Aorta (tissue), 5 donors: ENCODE data around the gene NHSL2. TPM values are rescaled to one million over a fixed set of nuclear protein-coding genes. Genes with fewer than 3 reads are reported as not detected.

Experiments used
- ATAC-seq: fragments of 200-7000 bp; cut with Tn5 transposase; one replicate; pipeline ENCODE4 v1.9.1; 2022; ENCODE audit warnings: moderate library complexity; ENCODE audit not compliant: low FRiP score
- DNase-seq, 2 donors: peaks; one replicate each; pipeline ENCODE4 v3.0.0-alpha.2; 2020
- H3K27ac ChIP-seq, 2 donors: one replicate each; pipeline ENCODE4 v1.5.1; 2013; ENCODE audit warnings: low read length in 2 of 2, mild to moderate bottlenecking in 2 of 2, moderate library complexity in 2 of 2, control low read depth in 1 of 2, inconsistent platforms in 1 of 2, low read depth in 1 of 2
- H3K27me3 ChIP-seq, 2 donors: one replicate each; pipeline ENCODE4 v1.6.1; 2013; ENCODE audit warnings: control low read depth in 1 of 2, low read length in 1 of 2, mild to moderate bottlenecking in 1 of 2, moderate library complexity in 1 of 2; ENCODE audit not compliant: insufficient read depth in 2 of 2, control insufficient read depth in 1 of 2
- H3K36me3 ChIP-seq, 2 donors: one replicate each; pipeline ENCODE4 v1.6.1; 2013; ENCODE audit warnings: control low read depth in 1 of 2, low read length in 1 of 2, mild to moderate bottlenecking in 1 of 2; ENCODE audit not compliant: insufficient read depth in 2 of 2, control insufficient read depth in 1 of 2
- H3K4me1 ChIP-seq, 2 donors: one replicate each; pipeline ENCODE4 v1.6.1; 2013; ENCODE audit warnings: low read length in 2 of 2, control low read depth in 1 of 2, mild to moderate bottlenecking in 1 of 2, moderate library complexity in 1 of 2; ENCODE audit not compliant: insufficient read depth in 2 of 2, control insufficient read depth in 1 of 2
- H3K4me3 ChIP-seq, 2 donors: one replicate each; pipeline ENCODE4 v1.5.1; 2013; ENCODE audit warnings: low read length in 2 of 2, control low read depth in 1 of 2, mild to moderate bottlenecking in 1 of 2
- H3K9me3 ChIP-seq: one replicate; pipeline ENCODE4 v1.6.1; 2013; ENCODE audit warnings: mild to moderate bottlenecking, low read length; ENCODE audit not compliant: control insufficient read depth
- WGBS, 2 donors: extraction: QIAGEN DNeasy Blood & Tissue Kit; methylation state at CpG; one replicate each; pipeline ENCODE4 v1.1.7; 2013; 5-methylcytosine and 5-hydroxymethylcytosine counted together
- intact Hi-C, 2 donors: fragments of 100-400 bp; cut with DNase I; formaldehyde crosslinking; loops; one replicate each; pipeline versions ENCODE4 v1.14.2 to v1.15.0; 2022
- polyA plus RNA-seq, 2 donors: library from polyadenylated mRNA; stranded (reverse); fragments of 200-250 nt; gene quantifications; one replicate each; pipeline ENCODE4 v1.2.3, GENCODE V29; 2013
- total RNA-seq, 2 donors: library from RNA; stranded (reverse); fragmentation: NEBNext Ultra II Directional; extraction: Animal tissue kit (Norgen Biotek cat#: 25700); gene quantifications; one replicate each; pipeline ENCODE4 v1.2.1, GENCODE V29; 2021
- donor health status: healthy with polysubstance abuse.
- donor health status: Bipolar disorder and iron deficiency.
- donor health status: DM: no; HTN: no; CAD: no.
- donor health status: DM: no; HTN: no; CAD: no.
- donor health status: DM: yes; HTN: yes; CAD: no.

Gene NHSL2
- total and polyA plus RNA-seq, 4 donors, result 0.88 to 50.4 (median 15.9) TPM

DNA sequence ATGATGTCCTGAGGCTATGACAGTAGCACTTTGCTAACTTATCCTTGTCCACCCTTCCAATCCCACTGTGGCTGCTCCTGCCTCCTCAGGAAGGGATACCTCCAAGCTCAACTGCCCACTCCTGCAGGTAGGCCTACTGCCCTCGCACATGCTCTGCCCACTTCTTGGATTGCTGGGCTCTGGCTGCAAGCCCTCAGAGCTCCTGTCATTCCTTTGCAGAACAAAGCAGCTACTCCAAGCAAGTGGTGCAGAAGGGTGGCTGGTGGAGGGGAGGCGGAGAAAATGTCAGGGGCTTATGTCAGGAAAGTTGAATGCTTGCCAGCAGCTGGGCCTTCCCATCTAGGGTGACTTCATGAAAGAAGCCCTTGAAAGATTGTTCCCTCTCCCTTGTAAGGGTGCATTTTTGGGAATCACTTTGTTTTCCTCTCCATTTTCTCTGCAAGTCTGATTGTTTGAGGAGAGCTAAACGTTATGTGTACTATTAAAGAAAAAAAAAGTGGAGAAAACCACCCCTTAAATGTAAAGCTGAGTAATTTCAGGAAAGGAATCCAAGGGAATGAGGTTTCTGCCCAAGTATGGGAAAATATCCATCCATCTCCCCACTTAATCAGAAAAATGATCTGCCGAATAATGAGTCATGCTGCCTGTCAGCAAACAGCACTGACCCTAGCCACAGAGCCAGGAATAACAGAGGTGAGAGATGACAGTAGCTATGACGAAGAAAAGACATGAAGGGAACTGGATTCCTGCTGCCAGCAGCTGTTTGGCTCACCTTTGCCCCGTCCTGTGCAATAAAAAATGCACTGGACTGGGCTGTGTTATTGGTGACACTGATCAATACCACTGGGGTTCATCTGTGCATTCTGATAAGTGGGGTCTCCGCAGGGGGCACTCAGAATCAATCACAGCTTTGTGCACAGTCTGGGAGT is 119.1 kb downstream of the NHSL2 start:
- Histone ChIP-seq H3K9me3 (no peaks in the 10 kb centered on the region), H3K27me3 (no peaks in the 10 kb centered on the region), H3K27ac (peak overlapping the region in 1 of 2 donors; percentile 84), H3K4me3 (no peak overlapping the region), H3K36me3 (no peaks in the 10 kb centered on the region), H3K4me1 (no peaks in the 10 kb centered on the region)
- WGBS, 2 donors, result 16 to 33% methylated on average over 7 of the region's 7 CpGs
- ATAC-seq (peak; percentile 37), DNase-seq (peak in 1 of 2 donors; percentile 73)
- intact Hi-C loops, result no loop called here

DNA sequence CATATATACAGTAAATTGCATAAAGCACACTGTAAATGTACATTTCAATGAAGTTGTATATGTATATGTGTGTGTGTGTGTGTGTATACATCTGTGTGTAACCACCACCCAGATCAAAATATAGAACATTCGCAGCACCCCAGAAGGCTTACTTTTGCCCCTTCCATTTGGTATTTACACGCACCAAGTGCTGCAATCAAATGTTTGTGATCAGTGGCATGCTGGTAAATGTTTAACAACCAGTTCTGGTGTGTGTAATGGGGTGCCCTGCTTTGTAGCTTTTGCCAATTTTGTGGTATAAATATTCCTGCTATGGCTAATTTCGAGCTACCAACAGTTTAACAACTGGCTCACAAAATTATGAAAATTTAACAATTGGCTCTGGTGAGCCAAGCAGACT is 119.8 kb downstream of the NHSL2 start:
- ATAC-seq, result no peak
- Histone ChIP-seq H3K9me3 (no peaks in the 10 kb centered on the region), H3K27me3 (no peaks in the 10 kb centered on the region), H3K27ac (peak overlapping the region in 1 of 2 donors; percentile 67), H3K4me3 (no peak overlapping the region), H3K4me1 (no peaks in the 10 kb centered on the region), H3K36me3 (no peaks in the 10 kb centered on the region)
- 57% methylated on average over 3 of the region's 3 CpGs for WGBS, 2 donors
- DNase-seq, result peak in 1 of 2 donors; percentile 4
- intact Hi-C loops, result no loop called here

DNA sequence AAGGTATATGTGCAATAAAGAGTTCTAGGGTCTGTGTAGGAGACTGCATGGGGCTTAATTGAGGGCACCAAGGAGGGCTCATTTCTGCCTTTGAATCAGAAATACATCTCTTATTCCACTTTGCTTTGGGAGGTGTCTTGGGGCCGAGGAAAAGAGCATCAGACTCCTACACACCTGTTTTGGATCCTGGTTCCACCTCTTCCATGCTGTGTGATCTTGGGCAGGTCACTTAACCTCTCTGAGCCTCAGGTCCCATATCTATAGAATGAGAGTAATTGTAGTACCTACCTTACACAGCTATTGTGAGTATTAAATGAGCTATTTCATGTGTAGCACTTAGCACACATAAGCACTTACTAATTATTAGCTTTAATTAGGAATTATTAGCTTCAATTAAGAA is 120.5 kb downstream of the NHSL2 start:
- 89 to 97% methylated on average over 1 of the region's 1 CpG for WGBS, 2 donors

GRCh38 chrX:72031634-72032033 is 121.0 kb downstream of the NHSL2 start:
- Histone ChIP-seq H3K27ac (no peak overlapping the region), H3K36me3 (no peaks in the 10 kb centered on the region), H3K4me3 (no peak overlapping the region), H3K4me1 (no peaks in the 10 kb centered on the region), H3K9me3 (no peaks in the 10 kb centered on the region), H3K27me3 (no peaks in the 10 kb centered on the region)
- ATAC-seq (no peak), DNase-seq (no peak)
- intact Hi-C loops, result no loop called here
- WGBS, 2 donors, result 64 to 65% methylated on average over 5 of the region's 5 CpGs

More for the DNA sequence above, 120.5 kb downstream of the NHSL2 start:
- DNase-seq (no peak), ATAC-seq (no peak)
- H3K4me1 ChIP-seq, result no peaks in the 10 kb centered on the region
- H3K4me3 ChIP-seq, result no peak overlapping the region
- intact Hi-C loops, result no loop called here
- H3K9me3 ChIP-seq, result no peaks in the 10 kb centered on the region
- no peaks in the 10 kb centered on the region for H3K36me3 ChIP-seq
- no peak overlapping the region for H3K27ac ChIP-seq
- H3K27me3 ChIP-seq, result no peaks in the 10 kb centered on the region

DNA sequence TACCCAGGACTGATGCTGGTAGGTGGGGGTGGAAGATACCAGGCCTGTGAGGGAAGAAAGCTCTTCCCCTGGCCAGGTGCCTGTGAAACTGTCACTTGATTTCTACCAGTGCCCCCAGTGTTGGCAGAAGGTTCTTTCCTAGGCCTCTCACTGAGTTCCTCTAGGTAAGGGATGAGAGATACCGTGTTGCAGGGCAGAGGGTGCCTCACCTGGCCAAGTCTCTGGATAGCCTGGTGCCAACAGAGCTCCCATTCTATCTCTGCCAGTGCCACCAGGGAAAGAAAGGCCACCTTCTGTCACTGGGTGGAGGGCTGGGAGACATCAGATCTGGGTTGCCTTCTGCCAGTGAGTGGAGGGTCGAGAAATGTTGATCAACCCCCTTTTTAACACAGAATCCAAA is 127.0 kb downstream of the NHSL2 start:
- ATAC-seq, result no peak
- Histone ChIP-seq H3K27ac (no peak overlapping the region), H3K27me3 (no peaks in the 10 kb centered on the region), H3K9me3 (no peaks in the 10 kb centered on the region), H3K4me3 (no peak overlapping the region), H3K36me3 (no peaks in the 10 kb centered on the region), H3K4me1 (no peaks in the 10 kb centered on the region)
- no peak for DNase-seq
- 69 to 95% methylated on average over 2 of the region's 2 CpGs for WGBS, 2 donors
- intact Hi-C loops, result no loop called here

DNA sequence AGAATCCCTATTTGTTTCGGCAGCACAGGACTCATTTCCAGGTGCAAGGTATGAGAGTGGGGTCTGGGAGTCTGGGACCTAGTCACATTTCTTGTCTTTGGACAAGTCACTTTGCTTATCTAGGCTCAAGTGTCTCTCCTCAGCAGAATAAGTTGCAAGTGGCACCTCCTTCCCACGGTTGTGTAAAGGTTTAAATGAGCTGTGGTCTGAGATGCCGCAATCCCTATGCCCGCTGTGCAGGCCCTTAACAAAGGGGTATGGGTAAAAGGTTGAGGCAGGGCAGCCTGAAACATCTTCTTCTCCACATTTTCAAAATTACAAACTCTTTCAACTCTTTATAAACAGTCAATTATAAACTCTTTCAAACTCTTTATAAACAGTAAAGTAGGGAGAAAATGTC is 127.4 kb downstream of the NHSL2 start:
- H3K4me1 ChIP-seq, result no peaks in the 10 kb centered on the region
- H3K9me3 ChIP-seq, result no peaks in the 10 kb centered on the region
- H3K4me3 ChIP-seq, result no peak overlapping the region
- no peaks in the 10 kb centered on the region for H3K27me3 ChIP-seq
- ATAC-seq (no peak), DNase-seq (no peak)
- intact Hi-C loops, result no loop called here
- no peak overlapping the region for H3K27ac ChIP-seq
- 81 to 90% methylated on average over 4 of the region's 4 CpGs for WGBS, 2 donors
- no peaks in the 10 kb centered on the region for H3K36me3 ChIP-seq

- no peaks in the 10 kb centered on the region for H3K27me3 ChIP-seq
- no peak overlapping the region for H3K4me3 ChIP-seq
- no peaks in the 10 kb centered on the region for H3K9me3 ChIP-seq
- ATAC-seq, result no peak
- no peaks in the 10 kb centered on the region for H3K4me1 ChIP-seq
- intact Hi-C loops, result no loop called here
- no peaks in the 10 kb centered on the region for H3K36me3 ChIP-seq
- no peak overlapping the region for H3K27ac ChIP-seq
- 75 to 97% methylated on average over 2 of the region's 2 CpGs for WGBS, 2 donors
- DNase-seq, result no peak
Observed at GRCh38 chrX:72038868-72039267, 128.2 kb downstream of the NHSL2 start.

GRCh38 chrX:72040506-72040905 is 129.9 kb downstream of the NHSL2 start:
- Histone ChIP-seq H3K4me3 (no peak overlapping the region), H3K27me3 (no peaks in the 10 kb centered on the region), H3K4me1 (peaks cover 0 to under 1% of the 10 kb centered on the region in 2 donors), H3K27ac (no peak overlapping the region), H3K36me3 (no peaks in the 10 kb centered on the region), H3K9me3 (no peaks in the 10 kb centered on the region)
- intact Hi-C loops, result no loop called here
- DNase-seq (no peak), ATAC-seq (no peak)
- WGBS, 2 donors, result 58% methylated on average over 5 of the region's 5 CpGs

DNA sequence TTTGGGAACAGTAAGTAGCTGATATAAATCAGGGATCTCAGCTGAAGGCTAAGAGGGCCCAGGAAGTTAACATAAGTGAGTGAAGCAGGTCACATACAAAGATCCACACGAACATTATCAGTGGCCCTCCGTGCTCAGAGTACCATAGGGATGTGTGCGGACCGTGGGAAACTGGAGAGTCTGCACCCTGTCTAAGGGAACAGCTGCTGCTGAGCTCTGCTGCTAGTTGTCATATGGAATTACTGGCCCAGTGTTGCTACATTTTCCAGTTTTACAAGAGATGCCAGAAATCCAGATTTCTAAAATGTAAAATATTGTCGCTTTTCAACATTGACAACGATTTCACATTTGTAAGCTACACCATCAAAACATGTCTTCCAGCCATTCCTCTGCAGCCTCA is 130.5 kb downstream of the NHSL2 start:
- DNase-seq (no peak), ATAC-seq (no peak)
- Histone ChIP-seq H3K36me3 (no peaks in the 10 kb centered on the region), H3K4me1 (peaks cover 0 to 2% of the 10 kb centered on the region in 2 donors), H3K9me3 (no peaks in the 10 kb centered on the region), H3K27ac (peak overlapping the region; percentile 7 to 45), H3K4me3 (no peak overlapping the region), H3K27me3 (no peaks in the 10 kb centered on the region)
- 51 to 54% methylated on average over 6 of the region's 6 CpGs for WGBS, 2 donors
- intact Hi-C loops, result no loop called here
